ENCODE results near the gene C9orf152. TPM values are rescaled to one million over a fixed set of nuclear protein-coding genes. Genes with fewer than 3 reads are reported as not detected.

Gene C9orf152
- total RNA-seq, 1 experiment from 2014 or later: not detected

DNA sequence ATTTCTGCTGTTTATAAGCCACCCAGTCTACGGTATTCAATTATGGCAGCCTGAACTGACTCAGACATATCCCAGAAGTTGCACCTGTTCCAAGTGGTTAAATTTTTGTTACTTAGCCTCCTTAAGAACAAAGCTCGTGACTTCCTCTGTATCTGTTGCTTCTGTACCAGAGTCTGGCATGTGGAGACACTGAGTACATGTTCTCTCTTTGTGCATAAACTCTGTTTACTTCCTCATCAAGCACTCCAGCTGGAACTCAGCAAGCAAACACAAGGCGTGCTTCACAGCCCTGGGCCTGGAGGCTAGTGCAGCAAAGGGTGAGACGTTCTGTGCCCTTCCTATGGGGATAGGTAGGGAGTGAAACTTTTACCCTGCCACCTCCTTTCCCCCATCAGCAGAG lies 19.0 kb downstream of the C9orf152 start:
- in situ Hi-C loops (cut with HindIII; ENCODE audit: low pct_unique_long_range_greater_than_20kb, low sequenced_read_pairs): no loop called here
- DNase-seq (ENCODE audit: low read depth): no peak

DNA sequence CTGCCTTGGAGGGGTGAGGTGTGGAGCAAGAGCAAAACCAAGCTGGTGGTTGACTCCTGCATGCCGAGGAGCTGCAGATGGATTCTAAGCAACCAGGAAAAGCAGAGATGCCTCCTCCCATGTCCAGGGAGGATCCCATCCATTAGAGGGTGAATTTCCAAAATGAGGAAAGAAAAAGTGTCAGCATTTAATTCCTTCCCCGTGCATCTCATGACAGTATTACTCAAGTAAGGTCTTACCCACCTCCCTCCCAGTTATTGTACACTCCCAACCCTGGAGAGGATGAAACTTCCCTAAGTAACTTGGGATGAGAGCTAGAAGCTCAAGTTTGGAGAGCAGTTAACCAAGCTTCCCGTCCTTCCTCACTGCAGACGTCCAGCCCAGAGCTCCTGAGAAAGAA lies 19.9 kb downstream of the C9orf152 start:
- no peak for DNase-seq (ENCODE audit: low read depth)
- in situ Hi-C loops (cut with HindIII; ENCODE audit: low pct_unique_long_range_greater_than_20kb, low sequenced_read_pairs): no loop called here

DNA sequence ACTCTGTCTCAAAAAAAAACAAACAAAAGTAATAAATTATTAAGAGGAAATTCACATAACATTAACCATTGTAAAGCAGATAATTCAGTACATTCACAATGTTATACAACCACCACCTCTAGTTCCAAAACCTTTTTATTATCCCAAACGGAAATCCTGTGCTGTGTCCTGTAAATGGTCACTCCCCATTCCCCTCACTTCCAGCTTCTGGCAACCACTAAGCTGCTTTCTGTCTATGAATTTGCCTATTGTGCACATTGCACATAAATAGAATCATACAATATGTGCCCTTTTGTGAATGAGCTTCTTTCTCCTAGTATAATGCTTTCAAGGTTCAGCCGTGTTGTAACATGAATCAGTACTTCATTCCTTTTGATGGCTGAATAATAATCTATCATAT lies 20.8 kb downstream of the C9orf152 start:
- DNase-seq (ENCODE audit: low read depth): no peak
- in situ Hi-C loops (cut with HindIII; ENCODE audit: low pct_unique_long_range_greater_than_20kb, low sequenced_read_pairs): no loop called here

DNA sequence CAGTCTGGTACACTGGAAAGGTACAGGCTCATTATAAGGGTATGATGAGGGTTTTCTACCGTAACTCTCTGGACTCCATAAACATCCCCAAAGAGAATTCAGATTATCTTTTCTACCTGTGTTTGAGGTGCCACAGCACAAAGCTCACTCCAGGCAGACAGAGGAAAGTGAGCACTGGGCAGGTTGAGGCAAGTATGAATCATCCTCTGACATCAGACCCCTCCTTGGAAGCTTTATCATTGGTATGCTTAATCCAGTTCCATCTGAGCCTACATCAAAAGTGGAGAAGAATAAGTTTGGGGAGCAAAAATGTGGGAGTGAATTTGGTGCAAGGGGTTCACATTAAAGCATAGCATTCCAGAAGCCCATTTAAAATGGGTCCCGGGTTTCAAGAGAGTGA lies 21.7 kb downstream of the C9orf152 start:
- no peak for DNase-seq (ENCODE audit: low read depth)
- in situ Hi-C loops (cut with HindIII; ENCODE audit: low pct_unique_long_range_greater_than_20kb, low sequenced_read_pairs): no loop called here

GRCh38 chr9:110185806-110186205 lies 22.2 kb downstream of the C9orf152 start:
- no peak for DNase-seq (ENCODE audit: low read depth)
- in situ Hi-C loops (cut with HindIII; ENCODE audit: low pct_unique_long_range_greater_than_20kb, low sequenced_read_pairs): no loop called here

DNA sequence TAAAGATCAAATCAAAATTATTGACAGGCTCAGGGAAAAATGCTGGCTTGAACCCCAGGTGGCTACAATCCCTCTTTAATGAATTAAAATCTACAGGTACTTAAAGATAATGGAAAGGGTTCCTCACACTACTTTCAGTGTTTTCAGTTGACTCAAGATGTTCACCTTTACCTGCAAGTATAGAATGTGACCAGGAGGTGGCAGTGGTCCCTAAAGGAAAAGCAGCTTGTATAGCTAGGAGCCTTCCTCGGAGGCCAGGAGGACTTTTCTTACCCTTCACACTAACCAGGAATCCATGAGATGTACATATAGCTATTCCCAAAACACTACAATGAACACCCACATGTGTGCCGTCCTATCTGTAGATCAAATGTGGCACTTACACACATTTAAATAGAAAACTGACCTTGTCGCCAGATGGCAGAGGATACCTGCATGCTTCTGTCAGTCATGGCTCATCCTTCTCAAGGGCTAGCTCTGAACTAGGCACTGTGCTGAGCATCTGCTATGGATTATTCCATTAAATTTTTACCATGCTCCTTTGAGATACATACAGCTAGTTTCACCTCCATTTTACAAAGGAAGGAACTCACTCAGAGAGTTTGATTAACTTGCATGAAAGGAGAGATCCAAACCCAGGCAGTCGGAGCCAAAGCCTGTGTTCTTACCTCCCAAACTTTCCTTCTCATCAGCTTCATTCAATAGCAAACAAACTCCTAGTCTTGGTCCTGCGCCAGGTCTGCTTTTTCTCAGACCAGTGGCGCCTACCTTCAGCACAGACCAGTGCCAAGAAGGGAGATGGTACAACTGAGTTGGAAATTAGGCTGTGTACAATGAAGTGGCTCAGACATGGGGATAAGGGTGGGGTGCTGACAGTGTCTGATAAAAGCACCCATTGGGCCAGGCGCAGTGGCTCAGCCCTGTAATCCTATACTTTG lies 24.5 kb downstream of the C9orf152 start:
- DNase-seq (ENCODE audit: low read depth): peak; percentile 55
- in situ Hi-C loops (cut with HindIII; ENCODE audit: low pct_unique_long_range_greater_than_20kb, low sequenced_read_pairs): no loop called here

DNA sequence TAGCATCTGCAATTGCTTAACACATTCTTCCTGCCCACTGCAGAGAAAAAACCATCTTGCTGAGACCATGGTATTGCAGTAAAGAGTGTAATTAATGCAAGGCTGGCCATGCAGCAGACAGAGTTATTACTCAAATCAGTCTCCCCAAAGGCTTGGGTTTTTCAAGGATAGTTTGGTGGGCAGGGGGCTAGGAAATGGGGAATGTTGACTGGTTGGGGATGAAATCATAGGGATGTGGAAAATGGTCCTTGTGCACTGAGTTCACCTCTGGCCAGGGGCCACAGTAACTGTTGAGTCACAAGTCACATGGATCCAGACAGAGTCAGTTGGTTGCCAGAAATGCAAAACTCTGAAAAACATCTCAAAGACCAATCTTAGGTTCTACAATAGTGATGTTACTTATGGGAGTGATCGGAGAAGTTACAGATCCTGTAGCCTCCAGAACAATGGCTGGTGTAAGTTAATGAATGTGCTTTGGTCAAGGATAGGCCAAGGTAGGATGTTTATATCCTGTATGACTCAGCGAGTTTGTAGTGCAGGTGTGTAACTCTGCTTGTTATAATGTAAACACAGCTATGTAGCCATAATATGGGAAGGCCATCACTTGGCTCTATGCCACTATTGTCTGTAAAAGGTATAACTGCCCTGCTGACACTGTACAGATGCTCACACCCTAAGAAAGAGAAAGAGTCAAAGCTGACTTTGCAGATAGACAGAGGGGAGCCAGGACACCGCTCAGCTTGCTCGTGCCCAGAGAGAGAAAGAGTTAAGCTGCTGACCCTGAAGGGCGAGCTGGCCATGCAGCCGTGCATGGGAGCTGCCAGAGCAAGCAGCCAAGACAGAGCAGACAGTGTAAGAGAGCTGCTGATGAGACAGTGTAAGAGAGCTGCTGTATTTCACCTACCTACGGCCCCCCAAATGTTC lies 27.2 kb downstream of the C9orf152 start:
- in situ Hi-C loops (cut with HindIII; ENCODE audit: low pct_unique_long_range_greater_than_20kb, low sequenced_read_pairs): no loop called here

DNA sequence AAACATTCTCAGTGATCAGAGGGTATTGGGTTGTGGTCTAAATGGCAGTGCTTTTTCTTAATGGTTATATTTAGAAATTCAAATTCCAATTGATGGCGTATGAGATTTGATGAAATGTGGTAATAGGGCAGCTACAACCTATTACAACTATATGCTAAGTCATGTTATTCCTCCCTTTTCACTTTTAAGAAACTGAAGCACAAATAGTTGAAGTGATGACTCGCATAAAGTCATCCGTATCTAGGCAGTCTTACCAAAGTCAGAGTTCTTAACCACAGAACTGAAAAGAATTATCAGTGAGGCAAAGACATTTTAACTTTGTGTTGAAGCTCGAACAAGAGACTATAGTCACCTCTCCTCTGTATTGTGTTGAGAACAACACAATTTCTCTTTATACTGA lies 28.2 kb downstream of the C9orf152 start:
- peak; percentile 70 for DNase-seq (ENCODE audit: low read depth)
- in situ Hi-C loops (cut with HindIII; ENCODE audit: low pct_unique_long_range_greater_than_20kb, low sequenced_read_pairs): no loop called here

More for the DNA sequence above, 27.2 kb downstream of the C9orf152 start:
- DNase-seq (ENCODE audit: low read depth): peak; percentile 62

- no peak for DNase-seq (ENCODE audit: low read depth)
- in situ Hi-C loops (cut with HindIII; ENCODE audit: low pct_unique_long_range_greater_than_20kb, low sequenced_read_pairs): no loop called here
Measured at GRCh38 chr9:110178281-110178680, 29.7 kb downstream of the C9orf152 start.

DNA sequence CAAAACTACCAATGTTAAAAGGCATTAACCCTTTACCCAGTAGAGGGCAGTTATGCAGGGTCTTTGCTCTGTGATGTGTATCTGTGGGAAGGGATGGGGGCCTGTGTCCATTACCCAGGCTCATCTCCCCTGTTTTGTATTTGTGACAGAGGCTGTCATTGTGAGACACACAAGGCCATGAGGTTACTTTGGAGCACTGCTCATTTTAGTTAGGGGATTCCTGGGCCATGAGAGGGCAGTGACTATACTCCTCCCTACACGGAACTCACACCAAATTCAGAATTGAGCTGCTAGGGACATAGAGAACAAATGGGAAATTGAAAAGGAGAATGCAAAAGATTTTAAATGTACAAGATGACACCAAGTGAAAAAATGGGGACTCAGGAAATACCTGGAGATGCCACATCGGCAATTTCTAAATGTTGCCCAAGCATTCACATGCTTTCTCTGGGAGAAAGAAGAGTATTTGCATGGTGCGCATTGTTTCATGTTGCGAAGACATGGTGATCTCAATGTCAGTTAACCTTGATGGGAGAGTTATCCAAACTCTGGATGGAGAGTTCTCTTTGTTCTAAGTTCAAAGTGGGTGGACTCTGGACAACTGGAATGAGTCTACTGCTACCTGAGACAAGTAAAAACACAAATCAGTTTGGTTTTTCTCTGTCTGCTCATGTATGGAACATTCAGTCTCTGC lies 32.5 kb downstream of the C9orf152 start:
- no peak for DNase-seq (ENCODE audit: low read depth)
- in situ Hi-C loops (cut with HindIII; ENCODE audit: low pct_unique_long_range_greater_than_20kb, low sequenced_read_pairs): no loop called here

GRCh38 chr9:110173322-110173642 lies 34.7 kb downstream of the C9orf152 start:
- DNase-seq (ENCODE audit: low read depth): no peak
- in situ Hi-C loops (cut with HindIII; ENCODE audit: low pct_unique_long_range_greater_than_20kb, low sequenced_read_pairs): no loop called here

- in situ Hi-C loops (cut with HindIII; ENCODE audit: low pct_unique_long_range_greater_than_20kb, low sequenced_read_pairs): no loop called here
- no peak for DNase-seq (ENCODE audit: low read depth)
Measured at GRCh38 chr9:110170357-110171257, 37.4 kb downstream of the C9orf152 start.

DNA sequence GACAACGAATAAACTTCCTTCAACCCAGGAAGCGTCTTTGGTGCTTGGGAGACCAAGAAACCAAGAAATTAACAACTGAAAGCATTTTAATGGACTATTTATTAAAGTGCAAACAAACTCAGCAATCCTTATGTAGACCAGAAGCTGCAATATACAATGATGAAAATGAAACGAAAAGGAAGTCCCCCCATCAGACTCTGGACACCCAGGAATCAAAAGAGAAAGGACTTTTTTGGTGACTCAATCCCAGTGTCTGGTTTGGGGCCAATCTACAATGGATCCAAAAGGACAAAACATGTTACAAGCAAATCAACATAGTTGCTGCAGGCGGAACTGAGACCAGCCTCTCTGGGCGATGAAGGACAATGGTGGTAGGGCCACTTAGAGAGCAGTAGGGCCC lies 39.5 kb downstream of the C9orf152 start:
- no peak for DNase-seq (ENCODE audit: low read depth)
- in situ Hi-C loops (cut with HindIII; ENCODE audit: low pct_unique_long_range_greater_than_20kb, low sequenced_read_pairs): no loop called here

DNA sequence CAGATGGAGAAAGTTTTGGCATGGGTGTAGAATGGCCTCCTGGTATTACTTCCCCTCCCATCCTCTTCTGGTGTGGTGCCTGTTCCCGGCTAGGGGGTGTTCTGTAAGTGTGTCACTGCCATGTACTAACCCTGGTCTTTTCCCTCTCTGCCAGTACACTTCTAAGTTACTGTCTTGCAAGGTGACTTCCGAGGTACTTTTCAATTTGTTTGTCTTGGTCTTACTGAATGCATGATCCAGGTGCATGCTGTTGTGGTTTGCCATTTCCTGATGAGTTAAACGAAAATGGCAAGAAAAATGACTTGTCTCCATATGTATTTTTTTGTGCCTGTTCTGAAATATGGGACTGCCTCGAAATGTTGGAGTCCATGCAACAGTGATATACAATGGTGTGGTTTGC lies 46.0 kb downstream of the C9orf152 start:
- in situ Hi-C loops (cut with HindIII; ENCODE audit: low pct_unique_long_range_greater_than_20kb, low sequenced_read_pairs): no loop called here
- DNase-seq (ENCODE audit: low read depth): no peak

DNA sequence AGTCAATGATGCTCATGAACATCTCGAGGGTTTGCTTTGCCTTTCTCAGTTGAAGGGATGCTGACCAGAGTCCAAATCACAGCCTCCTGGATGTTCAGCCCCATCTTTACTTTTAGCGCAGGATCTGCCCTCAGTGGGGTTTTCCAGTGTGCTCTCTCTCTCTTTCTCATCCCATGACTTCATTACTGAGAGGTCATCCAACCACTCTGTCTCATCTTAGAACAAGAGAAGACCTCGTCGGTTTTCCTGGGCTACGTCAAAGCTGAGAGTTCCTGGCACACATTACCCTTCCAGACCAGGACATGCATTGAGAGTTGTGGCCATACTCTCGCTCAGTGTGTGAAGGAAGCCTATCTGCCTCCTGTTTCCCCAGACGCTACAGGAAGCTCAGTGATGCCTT lies 47.3 kb downstream of the C9orf152 start:
- DNase-seq (ENCODE audit: low read depth): no peak
- in situ Hi-C loops (cut with HindIII; ENCODE audit: low pct_unique_long_range_greater_than_20kb, low sequenced_read_pairs): no loop called here

DNA sequence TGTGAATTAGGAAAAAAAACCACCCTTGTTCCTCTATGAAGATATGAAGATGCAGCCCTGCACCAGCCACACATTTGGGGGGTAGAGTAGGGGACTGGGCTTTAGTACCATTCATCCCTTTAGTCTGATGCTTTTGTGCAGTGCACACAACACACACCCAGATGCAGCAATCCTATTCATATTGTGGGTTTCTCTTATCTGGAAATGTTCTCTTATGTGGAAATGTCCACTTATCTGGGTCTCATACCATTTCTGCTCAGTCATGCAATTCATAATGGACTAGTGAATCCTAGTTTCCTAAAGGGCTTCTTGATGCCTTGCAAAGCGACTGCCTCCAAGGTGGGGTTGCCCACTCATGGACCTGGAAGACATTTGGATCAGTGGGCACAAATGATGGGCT lies 47.8 kb downstream of the C9orf152 start:
- in situ Hi-C loops (cut with HindIII; ENCODE audit: low pct_unique_long_range_greater_than_20kb, low sequenced_read_pairs): no loop called here
- no peak for DNase-seq (ENCODE audit: low read depth)

GRCh38 chr9:110157823-110158664 lies 49.9 kb downstream of the C9orf152 start:
- DNase-seq (ENCODE audit: low read depth): no peak
- in situ Hi-C loops (cut with HindIII; ENCODE audit: low pct_unique_long_range_greater_than_20kb, low sequenced_read_pairs): no loop called here
